Hepatocyte (in vitro differentiated cells): Measurements from ENCODE around the gene ELSPBP1. TPM values are rescaled to one million over a fixed set of nuclear protein-coding genes. Genes with fewer than 3 reads are reported as not detected.

Experiments used
- DNase-seq: peaks from one replicate; pipeline ENCODE4 v3.0.0-alpha.2; 2016; ENCODE audit warnings: low spot score
- H2AFZ ChIP-seq: fragments of 200-600 bp; sonication (generic); 2 replicates; pipeline ENCODE4 v1.6.0; 2016; ENCODE audit warnings: antibody characterized with exemption, mild to moderate bottlenecking
- H3K27ac ChIP-seq: fragments of 200-600 bp; sonication (generic); 2 replicates; pipeline ENCODE4 v1.5.1; 2016; ENCODE audit warnings: mild to moderate bottlenecking
- H3K27me3 ChIP-seq: fragments of 200-600 bp; sonication (generic); 2 replicates; pipeline ENCODE4 v1.6.1; 2016
- H3K36me3 ChIP-seq: fragments of 200-600 bp; sonication (generic); replicated peaks from 2 replicates; pipeline ENCODE4 v1.5.1; 2016; ENCODE audit warnings: low read depth; ENCODE audit not compliant: insufficient read depth
- H3K4me1 ChIP-seq: fragments of 200-600 bp; sonication (generic); 2 replicates; pipeline ENCODE4 v1.5.1; 2016; ENCODE audit warnings: mild to moderate bottlenecking, moderate library complexity; ENCODE audit not compliant: insufficient read depth
- H3K4me2 ChIP-seq: fragments of 200-600 bp; sonication (generic); 2 replicates; pipeline ENCODE4 v1.6.0; 2016
- H3K4me3 ChIP-seq: fragments of 200-600 bp; sonication (generic); 2 replicates; pipeline ENCODE4 v1.5.1; 2016; ENCODE audit warnings: mild to moderate bottlenecking
- H3K79me2 ChIP-seq: fragments of 200-600 bp; sonication (generic); 2 replicates; pipeline ENCODE4 v1.6.0; 2017; ENCODE audit warnings: mild to moderate bottlenecking
- H3K9me2 ChIP-seq: fragments of 200-600 bp; sonication (generic); replicated peaks from 2 replicates; pipeline ENCODE4 v1.6.0; 2017; ENCODE audit warnings: mild to moderate bottlenecking; ENCODE audit not compliant: insufficient read depth
- H3K9me3 ChIP-seq: fragments of 200-600 bp; sonication (generic); 2 replicates; pipeline ENCODE4 v1.5.1; 2016; ENCODE audit warnings: low read depth, mild to moderate bottlenecking
- H4K20me1 ChIP-seq: fragments of 200-600 bp; sonication (generic); 2 replicates; pipeline ENCODE4 v1.6.0; 2016; ENCODE audit warnings: mild to moderate bottlenecking; ENCODE audit not compliant: insufficient read depth, poor library complexity, severe bottlenecking
- CTCF ChIP-seq: fragments of 200-600 bp; sonication (generic); IDR thresholded peaks from 2 replicates; pipeline ENCODE4 v1.5.1; 2016; ENCODE audit warnings: antibody characterized with exemption, mild to moderate bottlenecking; ENCODE audit not compliant: poor library complexity
- EZH2 ChIP-seq: fragments of 200-600 bp; sonication (generic); IDR thresholded peaks from 2 replicates; pipeline ENCODE4 v1.6.1; 2016; ENCODE audit warnings: antibody characterized with exemption, mild to moderate bottlenecking, borderline replicate concordance
- EZH2phosphoT487 ChIP-seq: fragments of 200-600 bp; sonication (generic); IDR thresholded peaks from one replicate; pipeline ENCODE4 v1.6.1; 2018; ENCODE audit warnings: antibody characterized with exemption, mild to moderate bottlenecking, low read depth, moderate library complexity; ENCODE audit not compliant: unreplicated experiment, severe bottlenecking
- WGBS: methylation state at CpG from one replicate; pipeline ENCODE4 v1.1.6; 2016; ENCODE audit warnings: low lambda C conversion rate; ENCODE audit errors: missing lambda C conversion rate; 5-methylcytosine and 5-hydroxymethylcytosine counted together
- polyA plus RNA-seq: library from polyadenylated mRNA; unstranded; fragments of >200 nt; fragmentation: Nextera tagmentation; extraction: Ambion mirVana; gene quantifications from 2 replicates; pipeline ENCODE4 v1.2.1, GENCODE V29; 2016
- total RNA-seq: library from RNA; depleted of rRNA; stranded (reverse); fragments of >200 nt; gene quantifications from 2 replicates; pipeline ENCODE4 v1.2.3, GENCODE V29; 2014

The ELSPBP1 gene
- total and polyA plus RNA-seq, 2 experiments from 2014 or later = 0.28 to 1.0 TPM

GRCh38 chr19:47973529-47973928 lies 20.9 kb upstream of the ELSPBP1 start:
- no peak for TF ChIP-seq EZH2
- no peak for TF ChIP-seq EZH2phosphoT487
- no peak for TF ChIP-seq CTCF
- Histone ChIP-seq H3K4me2 (no peak overlapping the region), H3K27me3 (no peaks in the 10 kb centered on the region)

GRCh38 chr19:47991191-47991808 lies 3.1 kb upstream of the ELSPBP1 start:
- no peaks in the 10 kb centered on the region for H3K79me2 ChIP-seq
- TF ChIP-seq EZH2 (no peak), EZH2phosphoT487 (no peak), CTCF (no peak)
- WGBS = 62% methylated on average over 10 of the region's 10 CpGs
- peaks cover 5% of the 10 kb centered on the region for H3K27me3 ChIP-seq
- no peaks in the 10 kb centered on the region for H3K9me3 ChIP-seq
- H3K27ac ChIP-seq = no peak overlapping the region
- no peak overlapping the region for H3K4me3 ChIP-seq
- H2AFZ ChIP-seq = no peak overlapping the region
- no peak overlapping the region for H3K4me2 ChIP-seq
- no peaks in the 10 kb centered on the region for H3K9me2 ChIP-seq
- H4K20me1 ChIP-seq = no peaks in the 10 kb centered on the region
- H3K4me1 ChIP-seq = peaks cover 3% of the 10 kb centered on the region
- DNase-seq = no peak
- no peaks in the 10 kb centered on the region for H3K36me3 ChIP-seq

More at GRCh38 chr19:47973529-47973928, 20.9 kb upstream of the ELSPBP1 start:
- DNase-seq = no peak
- Histone ChIP-seq H3K4me3 (no peak overlapping the region), H3K27ac (no peak overlapping the region), H3K36me3 (no peaks in the 10 kb centered on the region), H3K4me1 (no peaks in the 10 kb centered on the region), H4K20me1 (no peaks in the 10 kb centered on the region), H3K9me3 (no peaks in the 10 kb centered on the region), H3K9me2 (no peaks in the 10 kb centered on the region), H3K79me2 (no peaks in the 10 kb centered on the region), H2AFZ (no peak overlapping the region)
- 76% methylated on average over 6 of the region's 6 CpGs for WGBS

- no peak within 1 kb of the TSS for H3K4me3 ChIP-seq
- no peaks in the 10 kb centered on the region for H3K36me3 ChIP-seq
- H3K9me2 ChIP-seq = no peaks in the 10 kb centered on the region
- H3K79me2 ChIP-seq = no peaks in the 10 kb centered on the region
- no peak within 1 kb of the TSS for H3K4me2 ChIP-seq
- no peak within 1 kb of the TSS for H2AFZ ChIP-seq
- peaks cover 3% of the 10 kb centered on the region for H3K4me1 ChIP-seq
- 60% methylated on average over 2 of the region's 2 CpGs for WGBS
- TF ChIP-seq EZH2 (no peak), EZH2phosphoT487 (no peak), CTCF (no peak)
- H3K27ac ChIP-seq = no peak within 1 kb of the TSS
- H3K9me3 ChIP-seq = no peaks in the 10 kb centered on the region
- H4K20me1 ChIP-seq = no peaks in the 10 kb centered on the region
- no peak for DNase-seq
- peaks cover 5% of the 10 kb centered on the region for H3K27me3 ChIP-seq
These were observed 2.4 kb upstream of the ELSPBP1 start, which contains the start of gene BSPH1 for GRCh38 chr19:47992070-47992469. Gene BSPH1 (minus strand): TSS chr19:47992170. CDS start chr19:47992081, 89 bp downstream.
